ENCODE data around the gene FCAMR.

DNA sequence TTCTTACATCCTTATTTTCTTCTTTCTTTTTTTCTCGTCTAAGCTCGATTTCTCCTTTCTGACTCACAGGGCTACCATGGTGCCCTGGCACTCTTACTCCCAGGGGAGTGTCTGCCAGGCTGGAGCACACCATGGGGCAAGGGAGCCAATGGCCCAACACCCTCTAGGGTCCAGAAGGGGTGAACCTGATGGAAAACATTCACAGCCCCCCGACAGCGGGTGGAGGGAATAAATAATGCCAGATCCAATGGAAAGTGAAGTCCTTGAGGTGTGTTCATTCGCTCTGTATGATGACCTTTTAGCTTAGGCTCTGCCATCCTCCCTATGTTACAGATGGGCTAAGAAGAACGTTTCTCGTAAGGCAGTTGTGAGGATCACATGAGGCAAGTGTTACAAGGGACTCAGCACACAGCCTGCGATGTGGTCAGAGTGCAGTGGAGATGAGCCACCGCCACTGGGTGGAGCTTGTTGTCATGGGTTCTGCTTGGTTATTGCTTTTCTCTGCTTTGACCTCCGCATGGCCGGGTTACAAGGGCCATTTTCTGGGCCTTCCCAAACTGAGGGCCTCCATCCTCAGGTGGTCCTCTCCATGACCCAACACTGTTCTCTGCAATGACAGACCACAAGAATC, 45.0 kb downstream of the FCAMR start:
- TF ChIP-seq, protein P1, sequence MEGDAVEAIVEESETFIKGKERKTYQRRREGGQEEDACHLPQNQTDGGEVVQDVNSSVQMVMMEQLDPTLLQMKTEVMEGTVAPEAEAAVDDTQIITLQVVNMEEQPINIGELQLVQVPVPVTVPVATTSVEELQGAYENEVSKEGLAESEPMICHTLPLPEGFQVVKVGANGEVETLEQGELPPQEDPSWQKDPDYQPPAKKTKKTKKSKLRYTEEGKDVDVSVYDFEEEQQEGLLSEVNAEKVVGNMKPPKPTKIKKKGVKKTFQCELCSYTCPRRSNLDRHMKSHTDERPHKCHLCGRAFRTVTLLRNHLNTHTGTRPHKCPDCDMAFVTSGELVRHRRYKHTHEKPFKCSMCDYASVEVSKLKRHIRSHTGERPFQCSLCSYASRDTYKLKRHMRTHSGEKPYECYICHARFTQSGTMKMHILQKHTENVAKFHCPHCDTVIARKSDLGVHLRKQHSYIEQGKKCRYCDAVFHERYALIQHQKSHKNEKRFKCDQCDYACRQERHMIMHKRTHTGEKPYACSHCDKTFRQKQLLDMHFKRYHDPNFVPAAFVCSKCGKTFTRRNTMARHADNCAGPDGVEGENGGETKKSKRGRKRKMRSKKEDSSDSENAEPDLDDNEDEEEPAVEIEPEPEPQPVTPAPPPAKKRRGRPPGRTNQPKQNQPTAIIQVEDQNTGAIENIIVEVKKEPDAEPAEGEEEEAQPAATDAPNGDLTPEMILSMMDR (conservative IDR thresholded peaks at IDR 0.05) = no peak
- TF ChIP-seq ZFX (IDR thresholded peaks at IDR 0.05) = no peak

Data from C4-2B (cell line).